Calu3 (cell line): Measurements from ENCODE around the gene CGB8. TPM values are rescaled to one million over a fixed set of nuclear protein-coding genes. Genes with fewer than 3 reads are reported as not detected.

Experiments used
- BruUV-seq: library from RNA; stranded (reverse); fragments of 400-500 nt; replicated peaks from 2 replicates; lab custom pipeline; 2021; lab: Mats Ljungman, UMichigan
- CTCF ChIA-PET: fragments of 300-600 bp; sonication (Branson Sonifier 250); formaldehyde crosslinking; loops from one replicate; lab custom pipeline; 2022; ENCODE audit warnings: antibody characterized with exemption; lab: Charles Lee
- DNase-seq: peaks from one replicate; pipeline ENCODE4 v3.0.0; 2022
- H3K27ac Mint-ChIP-seq: one replicate; pipeline ENCODE4 v1.8.0; 2022; ENCODE audit warnings: mixed read lengths; ENCODE audit not compliant: unreplicated experiment
- H3K27me3 Mint-ChIP-seq: one replicate; pipeline ENCODE4 v1.8.0; 2022; ENCODE audit warnings: mixed read lengths; ENCODE audit not compliant: unreplicated experiment
- H3K36me3 Mint-ChIP-seq: one replicate; pipeline ENCODE4 v1.8.0; 2022; ENCODE audit warnings: mild to moderate bottlenecking, moderate library complexity, mixed read lengths; ENCODE audit not compliant: insufficient read depth, unreplicated experiment
- H3K4me1 Mint-ChIP-seq: one replicate; pipeline ENCODE4 v1.8.0; 2022; ENCODE audit warnings: mild to moderate bottlenecking, low read depth, mixed read lengths; ENCODE audit not compliant: unreplicated experiment
- H3K4me3 Mint-ChIP-seq: one replicate; pipeline ENCODE4 v1.8.0; 2022; ENCODE audit warnings: mild to moderate bottlenecking, low read depth, moderate library complexity, mixed read lengths; ENCODE audit not compliant: unreplicated experiment
- H3K9me3 Mint-ChIP-seq: one replicate; pipeline ENCODE4 v1.8.0; 2022; ENCODE audit warnings: low read depth, mixed read lengths; ENCODE audit not compliant: unreplicated experiment
- CTCF ChIP-seq: fragments of 200-600 bp; IDR thresholded peaks from one replicate; pipeline ENCODE4 v1.8.0; 2022; ENCODE audit warnings: antibody characterized with exemption; ENCODE audit not compliant: unreplicated experiment
- intact Hi-C: fragments of 100-400 bp; cut with micrococcal nuclease; formaldehyde crosslinking; loops from one replicate; pipeline ENCODE4 v1.10.0; 2022; ENCODE audit not compliant: unreplicated experiment
- total RNA-seq: library from RNA; stranded (reverse); gene quantifications from 2 replicates; pipeline ENCODE4 v1.2.3, GENCODE V29; 2022

The CGB8 gene
- total RNA-seq, 1 experiment from 2014 or later = 0.54 TPM

GRCh38 chr19:49073514-49074378, 24.8 kb upstream of the CGB8 start:
- peak; percentile 58 for TF ChIP-seq CTCF
- no TSS peak for BruUV-seq
- Mint-ChIP-seq H3K27me3 (peaks cover 48% of the 10 kb centered on the region), H3K4me3 (peak overlapping the region; percentile 2), H3K4me1 (peaks cover 29% of the 10 kb centered on the region), H3K27ac (no peak overlapping the region), H3K36me3 (peaks cover 15% of the 10 kb centered on the region), H3K9me3 (peaks cover 4% of the 10 kb centered on the region)
- peak; percentile 74 for DNase-seq
- intact Hi-C loops = no loop called here
- CTCF ChIA-PET = interaction anchor here (0.5 to 2.4 kb wide), 12 partner anchors 9 to 272 kb away, joined by 4 to 13 read pairs (median 6); partner anchors contain the start of genes GYS1, NTF4 and RUVBL2

- intact Hi-C loops = no loop called here
- Mint-ChIP-seq H3K36me3 (peaks cover 22% of the 10 kb centered on the region), H3K27me3 (peaks cover 66% of the 10 kb centered on the region), H3K4me1 (peaks cover 29% of the 10 kb centered on the region), H3K27ac (no peak overlapping the region), H3K9me3 (peaks cover 7% of the 10 kb centered on the region), H3K4me3 (no peak overlapping the region)
- CTCF ChIA-PET = no interaction called here
- no peak for TF ChIP-seq CTCF
- no TSS peak for BruUV-seq
- DNase-seq = no peak
Measured at GRCh38 chr19:49071860-49072547, 23.1 kb upstream of the CGB8 start.

- intact Hi-C loops = no loop called here
- Mint-ChIP-seq H3K4me3 (no peak overlapping the region), H3K4me1 (peaks cover 22% of the 10 kb centered on the region), H3K27ac (no peak overlapping the region), H3K36me3 (peaks cover 22% of the 10 kb centered on the region), H3K27me3 (peaks cover 82% of the 10 kb centered on the region), H3K9me3 (peaks cover 7% of the 10 kb centered on the region)
- no TSS peak for BruUV-seq
- CTCF ChIA-PET = interaction anchor here (0.6 kb wide), 1 partner anchor 11 kb away, joined by 3 read pairs; no protein-coding TSS in a partner anchor
- no peak for DNase-seq
- no peak for TF ChIP-seq CTCF
Measured at GRCh38 chr19:49070416-49070815, 21.5 kb upstream of the CGB8 start.

- Mint-ChIP-seq H3K4me3 (no peak overlapping the region), H3K9me3 (peaks cover 7% of the 10 kb centered on the region), H3K27me3 (peaks cover 80% of the 10 kb centered on the region), H3K4me1 (peaks cover 14% of the 10 kb centered on the region), H3K36me3 (peaks cover 22% of the 10 kb centered on the region), H3K27ac (no peak overlapping the region)
- no peak for DNase-seq
- intact Hi-C loops = no loop called here
- BruUV-seq = no TSS peak
- CTCF ChIA-PET = interaction anchor here (0.6 kb wide), 1 partner anchor 188 kb away, joined by 6 read pairs; no protein-coding TSS in a partner anchor
- TF ChIP-seq CTCF = no peak
Measured at GRCh38 chr19:49069026-49069425, 20.1 kb upstream of the CGB8 start.
